OCI-LY1 (cell line): ENCODE results near the gene NUMB.

Experiments used
- H2AFZ ChIP-seq: fragments of 200-600 bp; sonication (generic), shearing (Covaris generic); 2 replicates; pipeline ENCODE4 v1.6.0; 2014; ENCODE audit warnings: antibody characterized with exemption, mild to moderate bottlenecking, low read length
- H3F3A ChIP-seq: fragments of 200-600 bp; sonication (generic), shearing (Covaris generic); 2 replicates; pipeline ENCODE4 v1.6.0; 2014; ENCODE audit warnings: mild to moderate bottlenecking, antibody characterized with exemption, low read length, moderate library complexity; ENCODE audit not compliant: insufficient read depth
- H3K27ac ChIP-seq: fragments of 200-600 bp; sonication (generic); 2 replicates; pipeline ENCODE4 v1.5.1; 2014; ENCODE audit warnings: low read length, mixed run types, mild to moderate bottlenecking, low read depth; ENCODE audit not compliant: poor library complexity, severe bottlenecking
- H3K27me3 ChIP-seq: fragments of 200-600 bp; sonication (generic); 2 replicates; pipeline ENCODE4 v1.6.0; 2014; ENCODE audit warnings: antibody characterized with exemption, mild to moderate bottlenecking, low read length, moderate library complexity; ENCODE audit not compliant: insufficient read depth
- H3K36me3 ChIP-seq: fragments of 200-600 bp; sonication (generic); 2 replicates; pipeline ENCODE4 v1.6.1; 2014; ENCODE audit warnings: mild to moderate bottlenecking, antibody characterized with exemption, low read length, moderate library complexity, mixed read lengths; ENCODE audit not compliant: insufficient read depth
- H3K4me1 ChIP-seq: fragments of 200-600 bp; sonication (generic); 2 replicates; pipeline ENCODE4 v1.5.1; 2014; ENCODE audit warnings: mild to moderate bottlenecking, low read length, moderate library complexity; ENCODE audit not compliant: insufficient read depth, severe bottlenecking
- H3K4me2 ChIP-seq: fragments of 200-600 bp; sonication (generic), shearing (Covaris generic); 2 replicates; pipeline ENCODE4 v1.6.1; 2014; ENCODE audit warnings: low read length
- H3K4me3 ChIP-seq: fragments of 200-600 bp; sonication (generic); 2 replicates; pipeline ENCODE4 v1.5.1; 2014; ENCODE audit warnings: low read length, low read depth, mild to moderate bottlenecking, mixed read lengths; ENCODE audit not compliant: poor library complexity, severe bottlenecking
- H3K79me2 ChIP-seq: fragments of 200-600 bp; shearing (Covaris generic); 2 replicates; pipeline ENCODE4 v1.6.1; 2016; ENCODE audit warnings: mixed run types, low read length, mixed read lengths; ENCODE audit not compliant: insufficient read depth
- H3K9ac ChIP-seq: fragments of 200-600 bp; sonication (generic), shearing (Covaris generic); 2 replicates; pipeline ENCODE4 v1.6.1; 2014; ENCODE audit warnings: mild to moderate bottlenecking, low read length, mixed read lengths
- H3K9me2 ChIP-seq: fragments of 200-600 bp; sonication (generic), shearing (Covaris generic); 2 replicates; pipeline ENCODE4 v1.6.1; 2014; ENCODE audit warnings: low read depth, mild to moderate bottlenecking, low read length, mixed read lengths
- H3K9me3 ChIP-seq: fragments of 200-600 bp; shearing (Covaris generic); 2 replicates; pipeline ENCODE4 v1.6.1; 2014; ENCODE audit warnings: low read length, mixed read lengths
- H4K20me1 ChIP-seq: fragments of 200-600 bp; sonication (generic), shearing (Covaris generic); 2 replicates; pipeline ENCODE4 v1.6.0; 2016; ENCODE audit warnings: mild to moderate bottlenecking, low read length; ENCODE audit not compliant: insufficient read depth
- EZH2 ChIP-seq: fragments of 200-600 bp; sonication (generic), shearing (Covaris generic); IDR thresholded peaks from 2 replicates; pipeline ENCODE4 v1.8.0; 2017; ENCODE audit warnings: borderline replicate concordance, mixed run types, mild to moderate bottlenecking, antibody characterized with exemption, low read length, moderate library complexity, mixed read lengths
- TF ChIP-seq, protein P1 (sequence below): fragments of 200-600 bp; sonication (generic), shearing (Covaris generic); IDR thresholded peaks from 2 replicates; pipeline ENCODE4 v1.5.1; 2017; ENCODE audit warnings: mild to moderate bottlenecking, antibody characterized with exemption, low read length, moderate library complexity, mixed read lengths

NUMB gene

DNA sequence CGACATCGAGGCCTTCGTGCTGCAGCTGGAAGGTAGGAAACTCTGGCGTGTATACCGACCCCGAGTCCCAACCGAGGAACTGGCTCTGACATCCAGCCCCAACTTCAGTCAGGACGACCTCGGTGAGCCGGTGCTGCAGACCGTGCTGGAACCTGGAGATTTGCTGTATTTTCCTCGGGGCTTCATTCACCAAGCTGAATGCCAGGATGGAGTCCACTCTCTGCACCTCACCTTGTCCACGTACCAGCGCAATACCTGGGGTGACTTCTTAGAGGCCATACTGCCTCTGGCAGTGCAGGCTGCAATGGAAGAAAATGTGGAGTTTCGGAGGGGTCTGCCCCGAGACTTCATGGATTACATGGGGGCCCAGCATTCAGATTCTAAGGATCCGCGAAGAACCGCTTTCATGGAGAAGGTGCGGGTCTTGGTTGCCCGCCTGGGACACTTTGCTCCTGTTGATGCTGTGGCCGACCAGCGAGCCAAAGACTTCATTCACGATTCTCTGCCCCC lies 33.8 kb upstream of the NUMB start:
- Histone ChIP-seq H4K20me1 (no peaks in the 10 kb centered on the region), H3K36me3 (peaks cover 39% of the 10 kb centered on the region), H3F3A (no peaks in the 10 kb centered on the region), H3K4me3 (peak overlapping the region; percentile 78), H3K9me2 (no peaks in the 10 kb centered on the region), H2AFZ (no peak overlapping the region), H3K27ac (no peak overlapping the region), H3K9ac (peak overlapping the region; percentile 82), H3K9me3 (0 out of 2 replicates have a peak, but pooled peaks cover 2% of the 10 kb centered on the region), H3K4me2 (peak overlapping the region; percentile 91), H3K27me3 (no peaks in the 10 kb centered on the region), H3K4me1 (peaks cover 41% of the 10 kb centered on the region), H3K79me2 (peaks cover 18% of the 10 kb centered on the region)
- TF ChIP-seq EZH2 = no peak
- TF ChIP-seq, protein P1, sequence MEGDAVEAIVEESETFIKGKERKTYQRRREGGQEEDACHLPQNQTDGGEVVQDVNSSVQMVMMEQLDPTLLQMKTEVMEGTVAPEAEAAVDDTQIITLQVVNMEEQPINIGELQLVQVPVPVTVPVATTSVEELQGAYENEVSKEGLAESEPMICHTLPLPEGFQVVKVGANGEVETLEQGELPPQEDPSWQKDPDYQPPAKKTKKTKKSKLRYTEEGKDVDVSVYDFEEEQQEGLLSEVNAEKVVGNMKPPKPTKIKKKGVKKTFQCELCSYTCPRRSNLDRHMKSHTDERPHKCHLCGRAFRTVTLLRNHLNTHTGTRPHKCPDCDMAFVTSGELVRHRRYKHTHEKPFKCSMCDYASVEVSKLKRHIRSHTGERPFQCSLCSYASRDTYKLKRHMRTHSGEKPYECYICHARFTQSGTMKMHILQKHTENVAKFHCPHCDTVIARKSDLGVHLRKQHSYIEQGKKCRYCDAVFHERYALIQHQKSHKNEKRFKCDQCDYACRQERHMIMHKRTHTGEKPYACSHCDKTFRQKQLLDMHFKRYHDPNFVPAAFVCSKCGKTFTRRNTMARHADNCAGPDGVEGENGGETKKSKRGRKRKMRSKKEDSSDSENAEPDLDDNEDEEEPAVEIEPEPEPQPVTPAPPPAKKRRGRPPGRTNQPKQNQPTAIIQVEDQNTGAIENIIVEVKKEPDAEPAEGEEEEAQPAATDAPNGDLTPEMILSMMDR = no peak

DNA sequence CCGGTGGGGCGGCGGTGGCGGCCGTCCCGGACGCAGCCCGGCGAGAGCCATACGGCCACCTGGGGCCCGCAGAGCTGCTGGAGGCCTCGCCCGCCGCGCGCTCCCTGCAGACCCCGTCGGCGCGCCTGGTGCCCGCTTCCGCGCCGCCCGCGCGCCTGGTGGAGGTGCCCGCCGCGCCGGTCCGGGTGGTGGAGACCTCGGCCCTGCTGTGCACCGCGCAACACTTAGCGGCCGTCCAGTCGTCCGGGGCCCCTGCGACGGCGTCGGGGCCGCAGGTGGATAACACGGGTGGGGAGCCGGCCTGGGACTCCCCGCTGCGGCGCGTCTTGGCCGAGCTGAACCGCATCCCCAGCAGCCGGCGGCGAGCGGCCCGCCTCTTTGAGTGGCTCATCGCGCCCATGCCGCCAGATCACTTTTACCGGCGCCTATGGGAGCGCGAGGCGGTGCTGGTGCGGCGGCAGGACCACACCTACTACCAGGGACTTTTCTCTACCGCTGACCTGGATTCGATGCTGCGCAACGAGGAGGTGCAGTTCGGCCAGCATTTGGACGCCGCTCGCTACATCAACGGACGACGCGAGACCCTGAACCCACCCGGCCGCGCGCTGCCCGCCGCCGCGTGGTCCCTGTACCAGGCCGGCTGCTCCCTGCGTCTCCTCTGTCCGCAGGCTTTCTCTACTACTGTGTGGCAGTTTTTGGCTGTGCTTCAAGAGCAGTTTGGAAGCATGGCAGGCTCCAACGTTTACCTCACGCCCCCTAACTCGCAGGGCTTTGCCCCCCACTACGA lies 33.1 kb upstream of the NUMB start:
- H3K4me1 ChIP-seq = peaks cover 41% of the 10 kb centered on the region
- peak overlapping the region; percentile 91 for H3K4me2 ChIP-seq
- peaks cover 18% of the 10 kb centered on the region for H3K79me2 ChIP-seq
- no peaks in the 10 kb centered on the region for H3K9me2 ChIP-seq
- no peak overlapping the region for H3K27ac ChIP-seq
- H3K27me3 ChIP-seq = no peaks in the 10 kb centered on the region
- H3K9ac ChIP-seq = peak overlapping the region; percentile 82
- no peaks in the 10 kb centered on the region for H4K20me1 ChIP-seq
- H3K9me3 ChIP-seq = 0 out of 2 replicates have a peak, but pooled peaks cover 2% of the 10 kb centered on the region
- no peaks in the 10 kb centered on the region for H3F3A ChIP-seq
- no peak overlapping the region for H2AFZ ChIP-seq
- TF ChIP-seq EZH2 = no peak
- TF ChIP-seq, protein P1 = no peak
- H3K36me3 ChIP-seq = peaks cover 39% of the 10 kb centered on the region
- peak overlapping the region; percentile 78 for H3K4me3 ChIP-seq

- no peak for TF ChIP-seq EZH2
- TF ChIP-seq, protein P1 = no peak
- Histone ChIP-seq H3K4me1 (peaks cover 31% of the 10 kb centered on the region), H3K27me3 (no peaks in the 10 kb centered on the region), H3K4me2 (no peak overlapping the region), H3K9ac (no peak overlapping the region), H3K4me3 (no peak overlapping the region), H2AFZ (no peak overlapping the region), H3F3A (no peaks in the 10 kb centered on the region), H3K36me3 (peaks cover 29% of the 10 kb centered on the region), H3K79me2 (peaks cover 18% of the 10 kb centered on the region), H4K20me1 (no peaks in the 10 kb centered on the region), H3K9me2 (no peaks in the 10 kb centered on the region), H3K27ac (no peak overlapping the region), H3K9me3 (0 out of 2 replicates have a peak, but pooled peaks cover 2% of the 10 kb centered on the region)
Measured at GRCh38 chr14:73489481-73490175, 31.3 kb upstream of the NUMB start.
